ENCODE measurements around the gene MAGEA9B. TPM values are rescaled to one million over a fixed set of nuclear protein-coding genes. Genes with fewer than 3 reads are reported as not detected.

MAGEA9B gene
- total and polyA plus RNA-seq, 2 donors from 2014 or later = not detected

DNA sequence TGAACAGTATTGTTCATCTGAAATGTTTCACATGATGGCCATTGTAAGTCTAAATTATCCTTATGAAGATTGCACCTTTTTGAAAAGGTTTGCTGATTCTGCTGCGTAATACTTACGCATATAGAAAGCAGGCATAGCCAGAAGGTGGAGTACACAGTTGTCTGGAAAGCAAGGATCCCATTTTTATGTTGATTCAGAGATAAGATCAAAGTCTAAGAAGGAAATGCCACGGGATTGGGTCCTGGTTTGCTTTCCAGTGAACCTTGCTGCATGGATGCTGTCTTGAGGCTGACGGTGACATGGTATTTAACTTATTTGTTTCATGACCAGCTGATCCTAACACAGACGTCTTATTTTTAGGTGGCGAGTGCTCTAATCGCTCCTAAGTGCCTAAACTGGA, 15.5 kb downstream of the MAGEA9B start:
- Histone ChIP-seq H3K36me3 (ENCODE audit: control insufficient read depth in 2 of 3, insufficient read depth in 3 of 3, low read length in 3 of 3) (no peaks in the 10 kb centered on the region), H3K4me1 (ENCODE audit: control insufficient read depth in 2 of 3, insufficient read depth in 2 of 3, low read depth in 1 of 3, low read length in 3 of 3) (no peaks in the 10 kb centered on the region), H3K4me3 (ENCODE audit: low read length in 3 of 3) (no peak overlapping the region), H3K27ac (ENCODE audit: low read depth in 2 of 2, low read length in 2 of 2) (no peak overlapping the region), H3K9me3 (ENCODE audit: control insufficient read depth in 2 of 3, insufficient read depth in 1 of 3, low read length in 3 of 3) (no peaks in the 10 kb centered on the region), H3K27me3 (ENCODE audit: control insufficient read depth, insufficient read depth, low read length) (no peaks in the 10 kb centered on the region), H3K9ac (ENCODE audit: low read length in 3 of 3) (no peak overlapping the region)
- TF ChIP-seq, protein P1, sequence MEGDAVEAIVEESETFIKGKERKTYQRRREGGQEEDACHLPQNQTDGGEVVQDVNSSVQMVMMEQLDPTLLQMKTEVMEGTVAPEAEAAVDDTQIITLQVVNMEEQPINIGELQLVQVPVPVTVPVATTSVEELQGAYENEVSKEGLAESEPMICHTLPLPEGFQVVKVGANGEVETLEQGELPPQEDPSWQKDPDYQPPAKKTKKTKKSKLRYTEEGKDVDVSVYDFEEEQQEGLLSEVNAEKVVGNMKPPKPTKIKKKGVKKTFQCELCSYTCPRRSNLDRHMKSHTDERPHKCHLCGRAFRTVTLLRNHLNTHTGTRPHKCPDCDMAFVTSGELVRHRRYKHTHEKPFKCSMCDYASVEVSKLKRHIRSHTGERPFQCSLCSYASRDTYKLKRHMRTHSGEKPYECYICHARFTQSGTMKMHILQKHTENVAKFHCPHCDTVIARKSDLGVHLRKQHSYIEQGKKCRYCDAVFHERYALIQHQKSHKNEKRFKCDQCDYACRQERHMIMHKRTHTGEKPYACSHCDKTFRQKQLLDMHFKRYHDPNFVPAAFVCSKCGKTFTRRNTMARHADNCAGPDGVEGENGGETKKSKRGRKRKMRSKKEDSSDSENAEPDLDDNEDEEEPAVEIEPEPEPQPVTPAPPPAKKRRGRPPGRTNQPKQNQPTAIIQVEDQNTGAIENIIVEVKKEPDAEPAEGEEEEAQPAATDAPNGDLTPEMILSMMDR (IDR thresholded peaks at IDR 0.05; ENCODE audit: borderline replicate concordance, extremely low read depth, insufficient read depth) = no peak
- no peak for FAIRE-seq
- DNase-seq = no peak
- intact Hi-C loops (cut with DNase I) = no loop called here

DNA sequence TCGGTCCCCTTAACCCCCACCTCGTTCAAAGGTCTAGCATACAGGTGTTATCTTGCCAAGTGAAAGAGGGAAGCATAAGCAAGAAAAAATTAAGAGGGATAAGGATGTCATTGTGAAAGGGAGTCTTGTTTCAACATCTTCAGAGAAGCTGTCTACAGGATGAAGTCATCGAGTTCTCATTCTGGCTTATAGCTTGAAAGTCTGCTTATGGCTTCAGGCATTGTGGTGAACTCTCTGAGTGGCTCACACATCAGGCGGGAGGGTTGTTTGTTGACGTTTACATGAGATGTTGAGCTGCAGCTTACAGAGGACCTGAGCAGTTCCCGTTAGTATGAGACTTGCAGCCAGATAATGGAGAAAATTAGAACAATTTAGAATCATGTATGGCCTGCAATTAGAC, 16.6 kb downstream of the MAGEA9B start:
- Histone ChIP-seq H3K27ac (ENCODE audit: low read depth in 2 of 2, low read length in 2 of 2) (no peak overlapping the region), H3K27me3 (ENCODE audit: control insufficient read depth, insufficient read depth, low read length) (no peaks in the 10 kb centered on the region), H3K9ac (ENCODE audit: low read length in 3 of 3) (no peak overlapping the region), H3K9me3 (ENCODE audit: control insufficient read depth in 2 of 3, insufficient read depth in 1 of 3, low read length in 3 of 3) (no peaks in the 10 kb centered on the region), H3K4me1 (ENCODE audit: control insufficient read depth in 2 of 3, insufficient read depth in 2 of 3, low read depth in 1 of 3, low read length in 3 of 3) (no peaks in the 10 kb centered on the region), H3K36me3 (ENCODE audit: control insufficient read depth in 2 of 3, insufficient read depth in 3 of 3, low read length in 3 of 3) (no peaks in the 10 kb centered on the region), H3K4me3 (ENCODE audit: low read length in 3 of 3) (no peak overlapping the region)
- DNase-seq = no peak
- intact Hi-C loops (cut with DNase I) = no loop called here
- TF ChIP-seq, protein P1 (IDR thresholded peaks at IDR 0.05; ENCODE audit: borderline replicate concordance, extremely low read depth, insufficient read depth) = no peak
- FAIRE-seq = no peak

DNA sequence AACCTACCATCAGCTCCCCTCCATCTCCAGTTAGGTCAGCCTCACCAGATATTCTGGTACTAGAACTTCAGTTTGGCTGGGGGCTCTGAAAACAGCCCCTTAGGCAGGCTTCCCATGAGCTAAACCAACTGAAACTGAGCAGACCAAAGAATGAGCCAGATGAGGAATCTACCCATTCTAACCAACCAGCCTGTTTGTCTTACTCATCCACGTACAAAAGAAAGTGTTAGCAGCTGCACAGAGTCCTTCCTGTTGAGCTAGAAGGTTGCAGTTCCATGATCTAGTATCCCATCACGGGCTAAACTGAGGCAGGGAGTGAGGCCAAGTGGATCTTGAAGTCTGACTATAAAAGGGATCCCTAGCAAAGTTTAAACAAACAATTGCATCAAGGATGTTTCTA, 17.5 kb downstream of the MAGEA9B start:
- no peak for DNase-seq
- no peak for FAIRE-seq

More for the DNA sequence above, 17.5 kb downstream of the MAGEA9B start:
- Histone ChIP-seq H3K4me3 (ENCODE audit: low read length in 3 of 3) (no peak overlapping the region), H3K36me3 (ENCODE audit: control insufficient read depth in 2 of 3, insufficient read depth in 3 of 3, low read length in 3 of 3) (no peaks in the 10 kb centered on the region), H3K27me3 (ENCODE audit: control insufficient read depth, insufficient read depth, low read length) (no peaks in the 10 kb centered on the region), H3K4me1 (ENCODE audit: control insufficient read depth in 2 of 3, insufficient read depth in 2 of 3, low read depth in 1 of 3, low read length in 3 of 3) (no peaks in the 10 kb centered on the region), H3K9ac (ENCODE audit: low read length in 3 of 3) (no peak overlapping the region), H3K27ac (ENCODE audit: low read depth in 2 of 2, low read length in 2 of 2) (no peak overlapping the region), H3K9me3 (ENCODE audit: control insufficient read depth in 2 of 3, insufficient read depth in 1 of 3, low read length in 3 of 3) (no peaks in the 10 kb centered on the region)
- intact Hi-C loops (cut with DNase I) = no loop called here
- TF ChIP-seq, protein P1 (IDR thresholded peaks at IDR 0.05; ENCODE audit: borderline replicate concordance, extremely low read depth, insufficient read depth) = no peak
